Cortex of kidney (tissue), 1 donor: Measurements from ENCODE around the gene TTLL11.
"Not testable (repeated sequence)": the region's sequence is repeated elsewhere in the genome, so short reads cannot be mapped to it uniquely, and the experiment has no call there.

ENCODE experiments used
- DNase-seq: peaks from one replicate; lab custom pipeline; 2025; lab: John Stamatoyannopoulos, UW

Gene TTLL11

DNA sequence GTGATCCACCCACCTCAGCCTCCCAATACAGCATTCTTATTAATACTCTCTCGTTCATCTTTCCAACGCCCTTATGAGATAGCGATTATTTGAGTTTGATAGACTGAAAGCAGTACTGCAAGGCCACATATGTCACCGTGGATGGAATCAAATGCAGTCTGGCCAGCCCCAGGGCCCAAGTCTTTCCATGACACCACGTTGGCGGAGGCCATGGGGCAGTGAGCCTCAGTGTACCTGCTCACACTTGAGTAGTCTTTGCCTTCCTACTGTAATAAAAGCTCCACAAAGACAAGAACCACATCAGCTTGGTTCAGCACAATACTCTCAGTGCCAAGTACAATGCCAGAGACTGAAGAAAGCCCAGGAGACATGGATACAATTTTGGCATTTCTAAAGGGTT is 88.5 kb downstream of the TTLL11 start:
- no peak for DNase-seq

DNA sequence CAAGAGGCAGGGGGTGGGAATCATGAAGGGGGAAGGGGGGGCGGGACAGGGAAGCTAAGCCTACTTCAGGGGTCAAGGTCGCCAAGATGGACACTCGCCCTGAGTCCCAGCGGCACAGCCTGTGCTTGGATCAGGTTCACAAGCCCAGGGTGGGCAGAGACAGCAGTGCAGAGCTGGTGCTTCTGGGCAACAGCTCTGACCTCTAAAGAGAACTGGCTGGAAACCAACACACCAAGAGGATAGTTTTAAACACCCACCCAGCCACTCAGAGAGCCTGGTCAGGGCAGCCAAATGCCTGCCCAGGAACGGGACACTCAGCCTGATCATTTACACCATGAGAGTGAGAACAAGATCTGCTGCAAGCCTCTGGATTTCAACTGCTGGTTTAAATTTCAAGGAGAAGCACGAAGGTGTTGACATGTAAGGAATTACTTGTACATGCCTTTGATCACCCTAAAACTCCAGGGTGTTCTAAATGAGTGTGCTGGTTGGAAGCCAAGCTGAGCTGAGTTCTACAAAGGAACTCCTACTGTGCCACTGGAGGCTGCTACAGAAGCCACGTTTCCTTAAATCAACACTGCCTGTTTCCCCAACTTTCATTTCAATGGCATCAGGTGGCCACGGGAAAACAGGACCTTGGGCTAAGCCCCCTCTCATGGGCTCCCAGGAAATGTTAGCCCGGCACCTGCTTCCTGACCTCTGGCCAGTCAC is 91.5 kb downstream of the TTLL11 start:
- DNase-seq, result no peak

DNA sequence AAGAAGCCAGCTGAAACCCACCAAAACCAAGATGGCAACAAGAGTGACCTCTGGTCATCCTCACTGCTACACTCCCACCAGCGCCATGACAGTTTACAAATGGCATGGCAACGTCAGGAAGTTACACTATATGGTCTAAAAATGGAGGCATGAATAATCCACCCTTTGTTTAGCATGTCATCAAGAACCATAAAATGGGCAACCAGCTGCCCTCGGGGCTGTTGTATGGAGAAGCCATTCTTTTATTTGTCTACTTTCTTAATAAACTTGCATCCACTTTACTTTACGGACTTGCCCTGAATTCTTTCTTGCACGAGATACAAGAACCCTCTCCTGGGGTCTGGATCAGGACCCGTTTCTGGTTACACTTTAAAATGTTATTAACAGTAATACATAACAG is 92.6 kb downstream of the TTLL11 start:
- not testable (repeated sequence) for DNase-seq

DNA sequence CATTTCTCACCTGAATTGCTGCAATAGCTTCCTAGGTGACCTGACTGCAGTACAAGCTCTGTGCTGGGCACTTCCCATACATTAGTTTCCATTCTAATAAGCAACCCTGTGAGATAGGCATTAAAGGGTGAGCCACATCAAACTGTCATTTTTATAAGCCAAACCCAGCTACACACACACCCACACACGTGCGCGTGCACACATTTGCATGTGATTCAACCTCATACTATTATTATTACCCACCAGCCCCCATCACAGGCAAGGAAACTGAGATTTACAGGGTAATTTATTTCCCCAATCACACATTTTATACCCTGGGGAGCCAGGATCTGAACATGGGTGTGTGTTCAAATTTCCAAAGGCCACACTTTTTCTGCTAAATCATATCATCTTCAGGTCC is 93.6 kb downstream of the TTLL11 start:
- no peak for DNase-seq

DNA sequence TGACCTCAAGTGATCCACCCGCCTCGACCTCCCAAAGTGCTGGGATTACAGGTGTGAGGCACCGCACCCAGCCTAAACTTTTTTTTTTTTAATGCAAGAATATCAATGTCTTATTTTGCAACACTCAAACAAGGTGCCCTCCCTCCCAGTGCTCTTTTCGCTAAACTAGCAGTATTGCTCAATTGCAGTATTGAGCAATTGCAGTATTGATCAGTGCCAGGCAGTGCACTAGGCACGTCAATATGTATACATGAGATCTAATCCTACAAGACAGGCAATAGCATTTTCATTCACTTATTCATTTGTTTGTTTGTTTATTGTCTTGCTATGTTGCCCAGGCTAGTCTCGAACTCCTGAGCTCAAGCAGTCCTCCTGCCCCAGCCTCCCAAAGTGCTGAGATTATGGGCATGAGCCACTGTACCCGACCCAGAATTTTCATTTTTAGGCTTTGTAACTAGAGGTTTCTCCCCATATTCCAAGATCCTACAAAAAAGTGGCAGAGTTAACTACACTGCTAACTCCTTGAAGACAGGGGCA is 94.5 kb downstream of the TTLL11 start:
- DNase-seq, result no peak

DNA sequence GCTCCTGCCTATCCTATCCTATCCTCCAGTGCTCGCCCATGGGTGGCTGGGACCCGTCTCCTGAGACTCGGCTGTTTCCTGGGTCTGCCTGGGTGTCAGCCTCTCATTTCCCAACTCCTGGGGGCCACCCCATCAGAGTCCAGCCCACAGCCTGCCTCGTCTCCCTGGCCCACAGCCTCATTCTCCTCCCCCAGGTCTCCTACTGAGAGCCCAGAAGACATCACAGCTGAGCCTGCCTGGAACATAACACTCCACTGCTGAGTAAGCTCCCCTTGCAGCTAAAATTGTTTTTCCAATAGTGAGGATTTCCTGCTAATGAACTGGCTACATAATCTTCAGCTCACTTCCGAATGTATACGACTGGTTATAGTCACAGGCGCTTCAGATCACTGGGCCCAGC is 95.3 kb downstream of the TTLL11 start:
- DNase-seq, result no peak

DNA sequence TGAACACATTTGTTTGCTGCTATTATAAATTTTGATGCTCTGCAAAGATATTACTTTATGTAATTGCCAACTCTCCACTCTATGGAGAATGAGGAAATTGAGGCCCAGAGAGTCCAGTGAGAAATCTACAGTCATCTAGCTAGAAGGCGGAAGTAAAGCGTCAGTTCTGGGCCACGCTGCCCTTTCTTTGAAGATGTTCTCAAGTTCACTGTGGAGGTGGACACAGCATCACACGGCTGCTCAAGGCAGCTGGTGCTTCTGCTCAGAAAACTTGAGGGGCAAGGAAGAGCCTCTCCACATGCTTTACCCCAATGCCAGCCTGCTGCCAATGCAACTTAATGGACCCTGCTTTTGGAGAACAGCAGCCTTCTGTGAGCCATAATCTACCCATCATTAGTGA is 96.3 kb downstream of the TTLL11 start:
- DNase-seq, result no peak

DNA sequence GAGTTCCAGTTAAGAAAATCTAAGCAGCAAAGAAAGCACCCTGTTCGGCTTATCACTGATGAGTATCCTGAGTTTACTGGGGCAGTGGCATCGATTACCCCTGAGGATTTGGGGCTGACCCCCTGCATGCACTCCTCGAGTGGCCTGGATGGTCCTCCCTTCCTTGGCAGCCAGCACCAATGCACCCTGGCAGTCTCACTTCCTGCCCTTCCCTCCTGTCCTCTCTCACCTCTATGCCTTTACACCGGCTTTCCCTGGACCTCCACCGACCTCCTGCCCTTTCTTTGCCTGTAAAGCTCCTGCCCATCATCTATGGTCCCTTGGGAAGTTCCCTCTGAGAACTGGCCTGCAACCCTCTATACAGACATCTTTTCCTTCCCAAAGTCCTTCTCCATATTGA is 97.1 kb downstream of the TTLL11 start:
- DNase-seq, result no peak

DNA sequence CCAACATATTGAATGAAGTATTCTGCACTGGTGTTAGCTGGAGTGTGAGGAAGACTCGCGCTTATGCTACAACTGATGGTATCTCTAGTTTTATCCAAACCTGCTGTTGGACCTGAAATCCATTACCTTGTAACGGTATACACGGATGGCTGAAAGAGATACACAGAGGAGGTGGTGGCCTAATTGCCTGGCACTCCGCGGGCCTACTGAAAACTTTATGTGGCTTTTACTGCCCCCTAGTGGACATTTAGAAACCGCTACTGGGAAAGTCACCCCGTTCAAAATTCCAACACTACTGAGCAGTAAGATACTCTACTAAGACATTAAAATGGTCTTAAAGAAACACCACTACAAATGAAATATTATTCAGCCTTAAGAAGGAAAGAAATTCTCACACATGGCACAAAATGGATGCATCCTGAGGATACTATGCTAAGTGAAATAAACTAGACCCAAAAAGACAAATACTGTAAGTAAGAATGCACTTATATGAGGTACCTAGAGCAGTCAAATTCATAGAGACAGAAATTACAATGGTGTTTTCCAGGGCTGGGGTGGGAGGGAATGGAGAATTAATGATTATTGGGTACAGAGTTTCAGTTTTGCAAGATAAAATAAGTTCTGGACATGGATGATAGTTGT is 100.4 kb downstream of the TTLL11 start:
- DNase-seq, result no peak

DNA sequence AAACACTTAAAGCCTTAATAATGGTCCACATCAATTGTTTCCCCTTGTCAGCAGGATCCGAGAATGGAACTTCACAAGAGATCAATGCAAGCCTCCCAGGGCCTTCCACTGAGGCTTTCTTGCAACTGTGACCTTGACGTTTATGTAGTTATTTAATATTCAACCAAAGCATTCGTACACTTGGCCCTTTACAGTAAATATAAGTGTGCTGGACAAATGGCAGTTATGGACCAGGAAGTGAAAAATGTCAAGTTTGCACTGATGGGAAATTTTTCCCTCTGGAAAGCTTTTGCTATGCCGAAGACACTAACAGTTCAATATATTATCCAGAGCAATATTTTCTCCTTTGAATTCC is 101.8 kb downstream of the TTLL11 start:
- no peak for DNase-seq

DNA sequence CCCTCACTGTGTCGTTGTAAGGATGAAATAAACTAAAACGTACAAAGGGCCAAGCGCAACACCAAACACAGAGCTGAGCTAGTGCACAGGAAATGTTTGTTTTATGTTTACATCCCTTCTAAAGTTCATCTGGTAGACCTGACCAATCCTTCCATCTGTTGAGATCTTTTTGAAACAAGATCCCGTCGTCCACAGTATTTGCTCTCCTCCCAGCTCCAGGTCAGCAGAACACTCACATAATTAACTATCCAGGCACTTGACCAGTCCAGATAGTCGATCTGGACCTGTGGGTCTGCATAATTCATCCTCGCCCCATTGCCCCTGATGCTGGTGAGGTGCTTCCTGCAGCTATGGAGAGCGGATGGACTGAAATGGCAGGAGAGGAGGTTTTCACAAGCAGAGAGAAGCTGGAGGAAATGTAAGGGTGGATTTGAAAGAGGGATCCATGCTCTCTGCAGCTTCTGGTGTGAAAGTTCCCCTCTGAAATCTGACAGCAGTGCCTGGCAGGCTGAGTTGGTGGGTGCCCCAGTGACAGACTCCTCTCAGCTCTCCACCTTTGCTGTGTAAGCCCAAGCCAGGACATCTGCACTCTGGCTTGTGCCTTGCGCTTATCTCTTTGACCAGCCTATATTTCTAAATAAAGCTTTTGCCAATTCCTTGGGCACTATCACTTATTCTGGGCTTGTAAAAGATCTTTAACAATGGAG is 102.4 kb downstream of the TTLL11 start:
- DNase-seq, result no peak

DNA sequence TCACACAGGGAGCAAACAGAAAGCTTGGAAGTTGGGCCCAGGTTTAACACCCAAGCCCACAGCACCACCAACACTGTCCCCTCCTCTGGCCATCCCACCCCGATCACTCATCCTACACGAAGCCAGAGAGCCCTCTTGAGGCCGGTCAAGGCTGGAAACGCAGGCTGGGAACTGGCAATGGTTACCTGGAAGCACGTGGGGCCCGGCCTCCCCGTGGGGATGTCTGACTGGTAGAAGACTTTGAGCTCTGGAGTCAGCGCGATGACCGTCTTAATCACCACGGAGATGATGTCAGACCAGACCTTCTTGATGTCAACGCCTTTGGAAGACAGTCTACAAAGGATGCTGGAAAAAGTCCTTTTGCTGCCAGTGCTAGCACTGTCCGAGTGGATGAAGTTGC is 104.1 kb downstream of the TTLL11 start:
- DNase-seq, result no peak

DNA sequence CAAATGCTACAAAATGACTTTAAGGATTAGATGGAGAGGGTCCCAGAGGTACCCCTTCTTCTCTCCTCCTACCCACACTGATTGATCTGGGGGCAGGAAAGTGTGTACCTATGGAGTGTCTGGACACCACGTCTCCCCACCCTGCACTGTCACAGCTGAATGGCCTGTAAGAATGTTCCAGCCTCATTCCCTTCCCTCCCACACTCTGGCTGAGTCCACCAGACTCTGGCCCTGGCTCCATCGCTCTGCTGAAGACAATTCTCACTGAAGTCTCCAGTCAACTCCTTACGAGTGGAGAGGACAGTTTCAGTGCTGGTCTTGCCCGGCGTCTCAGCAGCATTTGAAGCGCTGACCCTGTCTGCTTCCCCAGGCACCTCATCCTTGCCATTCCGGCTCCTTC is 105.8 kb downstream of the TTLL11 start:
- DNase-seq, result no peak

DNA sequence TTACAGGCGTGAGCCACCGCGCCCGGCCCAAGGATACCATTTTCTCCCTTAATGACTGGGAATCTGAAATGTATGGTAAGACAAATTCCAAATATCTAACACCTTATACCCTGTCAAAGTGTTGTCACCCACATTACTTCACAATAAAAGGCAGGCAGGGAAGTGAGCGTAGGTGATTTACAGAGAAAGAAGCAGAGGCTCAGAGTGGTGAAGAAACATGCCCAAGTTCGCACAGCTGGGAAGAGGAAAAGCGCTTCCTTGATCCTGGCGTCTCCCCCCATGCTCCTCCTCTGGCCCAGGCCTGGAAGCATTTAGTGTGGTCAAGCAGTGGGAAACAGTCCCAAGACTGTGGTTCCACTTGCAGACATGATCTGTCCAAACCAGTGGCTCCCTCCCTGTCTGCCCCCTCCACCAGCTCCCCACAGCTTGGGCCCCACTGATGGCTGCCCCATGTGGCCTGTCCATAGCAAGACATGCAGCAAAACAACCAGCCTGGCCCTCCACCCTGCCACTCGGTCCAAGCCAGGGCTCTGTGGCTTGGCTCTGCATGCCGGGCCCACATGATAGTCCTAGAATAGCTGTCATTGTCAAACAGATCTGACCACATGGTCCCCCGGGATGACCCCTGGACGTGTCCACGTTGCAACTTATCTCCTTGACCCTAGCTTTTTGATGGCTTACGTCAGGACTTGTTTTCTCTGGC is 107.2 kb downstream of the TTLL11 start:
- DNase-seq, result no peak

DNA sequence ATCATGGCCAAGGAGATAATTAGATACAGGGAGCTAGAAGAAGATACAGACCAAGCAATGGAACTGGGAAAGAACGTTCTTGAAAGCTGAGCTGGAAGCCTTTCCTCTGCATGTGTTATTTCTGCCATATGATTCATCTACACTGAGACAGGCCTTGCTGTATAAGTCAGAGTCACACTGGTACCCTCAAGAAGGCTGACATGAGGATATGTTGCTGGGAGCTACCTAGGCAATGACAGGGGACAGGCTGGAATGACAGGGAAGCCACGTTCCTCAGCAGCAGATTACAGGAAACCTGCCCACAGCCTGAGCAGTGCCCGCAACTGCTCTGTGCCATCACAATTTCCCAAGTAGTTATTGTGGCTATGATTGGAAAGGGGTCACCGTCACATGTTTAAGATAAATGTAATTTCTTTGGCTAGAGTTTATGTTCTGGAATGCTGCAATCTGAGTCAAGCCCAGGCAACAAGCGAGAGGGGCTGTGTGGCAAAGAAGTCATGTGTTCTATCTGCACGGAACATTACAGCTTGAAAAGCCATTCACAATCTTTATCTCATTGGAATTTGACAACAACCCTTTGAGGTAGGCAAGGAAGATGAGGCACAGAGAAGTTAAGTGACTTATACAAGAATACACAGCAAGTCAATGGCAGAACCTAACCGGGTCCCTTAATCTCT is 108.2 kb downstream of the TTLL11 start:
- DNase-seq, result no peak

DNA sequence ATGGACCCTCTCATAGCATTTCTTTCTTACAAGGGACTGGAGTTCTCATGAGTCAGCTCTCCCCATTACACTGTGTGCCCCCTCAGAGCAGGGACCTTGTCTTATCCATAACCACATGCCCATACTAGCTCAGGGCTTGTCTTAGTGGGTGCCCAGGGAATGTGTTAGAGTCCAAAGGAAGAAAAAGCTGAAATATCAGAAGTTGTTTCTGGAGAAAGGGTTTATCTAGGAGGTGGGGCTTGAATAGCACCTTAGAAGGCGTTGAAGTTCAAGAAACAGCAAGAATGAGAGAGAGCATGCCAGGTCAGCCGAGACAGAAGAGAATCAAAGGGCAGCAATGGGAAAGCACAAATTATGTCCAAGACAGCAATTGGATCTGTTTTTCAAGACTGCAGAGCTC is 109.4 kb downstream of the TTLL11 start:
- no peak for DNase-seq

DNA sequence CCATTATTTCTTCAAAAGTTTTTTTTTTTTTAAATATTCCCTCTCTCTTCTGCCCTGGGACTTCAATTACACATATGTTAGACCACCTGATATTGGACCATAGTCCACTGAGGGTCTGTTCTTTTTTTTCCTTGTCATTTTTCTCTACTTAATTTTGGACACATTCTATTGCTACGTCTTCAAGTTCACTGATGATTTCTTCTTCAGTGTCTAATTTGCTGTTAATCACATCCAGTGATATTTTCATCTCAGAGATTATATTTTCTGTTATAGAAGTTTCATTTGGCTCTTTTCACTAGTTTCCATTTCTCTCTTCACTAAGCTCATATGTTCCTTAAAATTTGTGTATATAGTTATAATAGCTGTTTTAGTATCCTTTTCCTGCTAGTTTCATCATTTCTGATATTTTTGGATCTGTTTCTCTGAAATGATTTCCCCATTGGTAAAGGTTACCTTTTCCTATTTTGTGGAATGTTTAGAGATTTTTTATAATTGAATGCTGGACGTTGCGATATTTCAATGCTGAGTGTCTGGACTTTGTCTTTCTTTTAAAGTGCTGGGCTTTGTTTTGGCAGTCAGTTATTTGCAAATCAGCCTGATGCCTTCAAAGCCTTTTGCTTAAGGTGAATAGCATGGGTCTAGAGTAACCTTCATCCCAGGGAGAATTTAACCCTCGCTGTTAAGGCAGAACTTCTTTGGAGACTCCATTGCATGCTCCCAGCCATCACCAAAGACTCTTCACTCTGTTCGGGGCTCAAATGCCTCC is 111.8 kb downstream of the TTLL11 start:
- DNase-seq, result no peak

DNA sequence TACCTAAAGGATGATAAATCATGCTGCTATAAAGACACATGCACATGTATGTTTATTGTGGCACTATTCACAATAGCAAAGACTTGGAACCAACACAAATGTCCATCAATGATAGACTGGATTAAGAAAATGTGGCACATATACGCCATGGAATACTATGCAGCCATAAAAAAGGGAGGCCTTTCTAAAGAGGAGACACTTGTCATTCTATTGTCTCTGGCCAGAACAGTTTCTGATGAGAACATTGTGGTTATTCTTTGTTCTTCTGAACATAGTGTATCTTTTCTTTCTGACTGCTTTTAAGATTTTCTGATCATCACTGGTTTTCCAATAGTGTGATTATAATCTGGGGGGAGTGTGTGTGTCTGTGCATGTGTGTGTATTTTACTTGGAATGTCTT is 112.4 kb downstream of the TTLL11 start:
- not testable (repeated sequence) for DNase-seq

DNA sequence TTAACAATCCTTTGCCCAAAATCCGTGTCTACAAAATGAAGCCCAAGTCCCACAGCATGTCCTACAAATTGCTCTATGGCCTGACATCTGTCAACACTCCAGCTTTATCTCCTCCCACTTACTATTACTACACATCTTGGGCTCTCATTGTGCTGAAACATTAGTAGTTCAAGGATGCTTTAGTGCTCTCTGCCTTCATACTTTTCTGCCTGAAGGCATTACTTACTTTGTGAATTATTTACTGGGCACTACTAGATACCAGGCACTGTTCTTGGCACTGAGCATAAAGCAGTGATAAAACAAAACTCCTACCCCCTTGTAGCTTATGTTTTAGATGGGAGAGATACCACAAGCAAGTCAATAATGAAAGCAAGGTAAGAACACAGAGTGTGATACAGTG is 113.4 kb downstream of the TTLL11 start:
- DNase-seq, result no peak

DNA sequence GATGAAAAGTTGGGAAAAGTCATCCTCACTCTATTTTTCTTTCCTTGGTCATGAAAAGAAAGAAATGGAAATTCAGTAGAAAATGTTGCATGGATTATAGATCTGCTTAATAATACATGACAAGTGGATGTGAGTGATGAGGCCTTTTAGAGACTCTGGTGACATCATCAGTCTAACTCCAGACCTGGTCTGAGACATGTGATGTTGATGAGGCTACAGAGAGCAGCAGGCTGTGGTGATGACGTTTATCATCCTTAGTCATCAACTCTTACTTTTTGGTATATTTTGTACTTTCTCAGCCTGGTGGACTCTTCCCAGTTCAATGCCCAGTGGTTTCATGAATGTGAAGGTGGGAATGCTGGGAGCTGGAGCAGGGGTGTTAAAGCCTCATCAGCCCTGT is 116.4 kb downstream of the TTLL11 start:
- no peak for DNase-seq

DNA sequence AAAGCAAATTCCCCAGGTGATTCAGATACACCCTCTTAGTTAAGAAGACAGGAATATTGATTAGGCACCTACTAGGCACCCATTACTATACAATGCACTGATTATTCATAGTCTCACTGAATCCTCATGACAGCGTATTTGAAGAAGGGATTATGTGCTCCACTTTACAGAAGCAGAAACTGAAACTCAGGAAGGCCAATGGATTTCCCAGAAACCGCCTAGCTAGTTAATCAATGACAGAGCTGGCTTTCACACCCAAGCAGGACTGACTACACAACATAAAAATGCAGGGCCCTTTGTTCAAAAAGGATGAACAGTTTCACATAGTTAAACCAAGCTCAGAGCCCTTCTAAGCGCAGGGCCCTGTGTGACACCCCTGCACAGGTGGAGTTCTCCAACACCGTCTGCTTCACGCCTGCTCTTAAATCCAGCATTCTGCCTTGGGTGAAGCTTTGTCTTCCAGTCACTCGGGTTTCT is 117.3 kb downstream of the TTLL11 start:
- DNase-seq, result no peak
